WI38 (cell line): ENCODE results near the gene ZNF576.
A peak's percentile ranks its signal among the peaks of the same experiment; 100 is the strongest.
"Not testable (repeated sequence)": the region's sequence is repeated elsewhere in the genome, so short reads cannot be mapped to it uniquely, and the experiment has no call there.

Experiments used
- H3K4me3 ChIP-seq: 2 replicates; pipeline ENCODE4 v1.5.1; 2011; ENCODE audit warnings: low read depth, mild to moderate bottlenecking, control low read depth, low read length
- TF ChIP-seq, protein P1 (sequence below): IDR thresholded peaks from 2 replicates; pipeline ENCODE4 v1.5.1; 2012; ENCODE audit warnings: low read depth, mild to moderate bottlenecking, control low read depth, low read length

The ZNF576 gene

DNA sequence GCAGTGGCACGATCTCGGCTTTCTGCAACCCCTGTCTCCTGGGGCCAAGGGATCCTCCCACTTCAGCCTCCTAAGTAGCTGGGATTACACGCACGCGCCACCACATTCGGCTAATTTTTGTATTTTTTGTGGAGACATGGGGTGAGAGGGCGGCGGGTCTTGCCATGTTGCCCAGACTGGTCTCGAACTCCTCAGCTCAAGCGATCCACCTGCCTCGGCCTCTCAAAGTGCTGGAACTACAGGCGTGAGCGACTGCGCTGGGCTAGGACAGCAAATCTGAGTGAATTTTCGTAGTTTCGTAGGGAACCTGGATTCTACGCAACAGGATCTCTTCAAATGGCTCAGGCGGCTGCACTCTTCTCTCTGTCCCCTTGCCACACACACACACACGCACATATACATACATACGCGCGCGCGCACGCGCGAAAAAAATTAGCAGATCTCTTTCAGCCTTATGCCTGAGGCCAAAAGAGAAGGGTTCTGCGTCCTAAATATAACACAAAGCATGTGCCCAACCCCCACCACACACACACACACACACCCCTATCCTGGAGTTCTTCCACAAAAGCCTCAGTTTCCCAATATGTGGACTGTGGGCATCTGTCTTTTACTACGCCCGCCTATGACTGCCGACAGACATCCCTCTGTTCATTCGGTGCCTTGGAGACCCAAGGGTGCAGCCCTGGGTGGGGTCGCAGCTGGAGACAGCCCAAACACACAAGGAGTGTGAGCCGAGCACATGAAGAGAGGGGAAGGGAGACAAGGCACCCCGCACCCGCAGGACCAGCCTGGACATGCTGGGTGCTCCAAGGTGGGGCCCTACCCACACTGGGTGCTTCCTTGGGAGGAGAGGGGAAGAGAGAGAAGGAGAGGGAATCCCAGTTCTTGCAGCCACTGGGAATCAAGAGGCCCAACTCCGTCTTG is 20.2 kb upstream of the ZNF576 start:
- TF ChIP-seq, protein P1, sequence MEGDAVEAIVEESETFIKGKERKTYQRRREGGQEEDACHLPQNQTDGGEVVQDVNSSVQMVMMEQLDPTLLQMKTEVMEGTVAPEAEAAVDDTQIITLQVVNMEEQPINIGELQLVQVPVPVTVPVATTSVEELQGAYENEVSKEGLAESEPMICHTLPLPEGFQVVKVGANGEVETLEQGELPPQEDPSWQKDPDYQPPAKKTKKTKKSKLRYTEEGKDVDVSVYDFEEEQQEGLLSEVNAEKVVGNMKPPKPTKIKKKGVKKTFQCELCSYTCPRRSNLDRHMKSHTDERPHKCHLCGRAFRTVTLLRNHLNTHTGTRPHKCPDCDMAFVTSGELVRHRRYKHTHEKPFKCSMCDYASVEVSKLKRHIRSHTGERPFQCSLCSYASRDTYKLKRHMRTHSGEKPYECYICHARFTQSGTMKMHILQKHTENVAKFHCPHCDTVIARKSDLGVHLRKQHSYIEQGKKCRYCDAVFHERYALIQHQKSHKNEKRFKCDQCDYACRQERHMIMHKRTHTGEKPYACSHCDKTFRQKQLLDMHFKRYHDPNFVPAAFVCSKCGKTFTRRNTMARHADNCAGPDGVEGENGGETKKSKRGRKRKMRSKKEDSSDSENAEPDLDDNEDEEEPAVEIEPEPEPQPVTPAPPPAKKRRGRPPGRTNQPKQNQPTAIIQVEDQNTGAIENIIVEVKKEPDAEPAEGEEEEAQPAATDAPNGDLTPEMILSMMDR = no peak

DNA sequence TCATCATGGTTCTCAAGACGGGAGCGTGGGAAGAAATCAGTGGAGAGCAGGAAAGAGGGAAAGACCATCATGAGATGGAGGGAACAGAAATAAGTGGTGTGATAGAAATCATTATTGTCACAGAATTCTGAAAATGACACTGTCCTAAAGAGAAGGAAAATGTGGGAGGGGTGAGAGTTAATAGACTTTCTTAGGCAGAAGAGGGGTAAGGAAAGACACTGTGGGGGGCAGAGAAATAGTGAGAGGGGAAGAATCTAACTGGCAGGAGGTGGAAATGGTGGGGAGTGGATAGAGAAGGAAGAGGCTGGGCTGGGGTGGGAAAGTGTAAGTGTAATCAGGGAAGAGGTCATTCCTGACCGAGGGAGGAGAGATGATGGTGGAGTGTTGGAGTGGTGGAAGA is 17.6 kb upstream of the ZNF576 start:
- no peak overlapping the region for H3K4me3 ChIP-seq

More for the DNA sequence above, 20.2 kb upstream of the ZNF576 start:
- peak overlapping the region; percentile 95 for H3K4me3 ChIP-seq

DNA sequence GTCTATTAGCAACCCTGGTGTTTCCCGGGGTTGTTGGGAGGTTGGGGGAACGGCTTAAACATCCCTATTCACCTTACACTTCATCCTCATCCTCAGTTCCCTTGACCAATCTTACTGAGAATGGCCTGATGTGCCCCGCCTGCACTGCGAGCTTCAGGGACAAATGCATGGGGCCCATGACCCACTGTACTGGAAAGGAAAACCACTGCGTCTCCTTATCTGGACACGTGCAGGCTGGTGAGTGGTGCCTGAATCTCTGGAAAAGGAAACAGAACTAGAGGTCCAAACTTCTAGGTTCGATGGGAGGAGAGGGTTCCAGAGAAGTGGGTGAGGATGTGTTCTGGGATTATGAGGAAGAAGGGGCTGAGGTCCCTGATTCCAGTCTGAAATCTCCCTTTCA is 14.9 kb upstream of the ZNF576 start:
- H3K4me3 ChIP-seq = no peak overlapping the region

More for the DNA sequence above, 17.6 kb upstream of the ZNF576 start:
- TF ChIP-seq, protein P1 = no peak

DNA sequence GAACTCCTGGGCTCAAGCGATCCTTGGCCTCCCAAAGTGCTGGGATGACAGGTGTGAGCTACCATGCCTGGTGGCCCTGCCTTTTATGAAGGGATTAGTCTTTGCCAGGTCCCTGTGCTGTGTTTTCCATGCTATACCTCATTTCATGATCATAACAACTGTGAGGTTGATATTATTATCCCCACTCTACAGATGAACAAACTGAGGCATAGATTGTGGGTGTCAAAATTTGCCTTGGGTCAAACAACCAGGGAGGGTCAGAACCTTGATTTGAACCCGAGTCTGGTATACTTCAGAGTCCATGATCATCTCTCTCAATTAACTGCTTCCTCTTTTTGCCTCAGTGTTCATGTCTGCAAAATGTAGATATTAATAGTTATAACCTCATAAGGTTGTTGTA is 13.9 kb upstream of the ZNF576 start:
- TF ChIP-seq, protein P1 = no peak
- no peak overlapping the region for H3K4me3 ChIP-seq

More for the DNA sequence above, 14.9 kb upstream of the ZNF576 start:
- TF ChIP-seq, protein P1 = no peak

DNA sequence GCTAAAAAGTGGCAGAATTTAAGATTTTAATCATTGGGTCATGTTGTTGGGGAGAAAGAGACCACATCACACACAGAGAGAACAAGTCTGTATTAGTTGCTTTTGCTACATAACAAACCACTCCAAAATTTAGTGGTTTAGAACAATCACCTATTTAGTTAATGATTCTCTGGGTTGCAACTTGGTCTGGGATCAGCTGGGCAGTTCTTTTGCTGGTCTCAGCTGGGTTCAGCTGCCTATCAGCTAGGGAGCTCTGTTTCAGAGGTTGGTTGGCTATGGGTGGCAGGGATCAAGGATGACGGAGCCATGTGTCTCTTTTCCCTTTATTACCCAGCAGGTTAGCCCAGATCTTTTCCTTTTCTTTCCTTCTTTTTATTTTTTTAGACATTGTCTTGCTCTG is 11.9 kb upstream of the ZNF576 start:
- TF ChIP-seq, protein P1 = no peak
- no peak overlapping the region for H3K4me3 ChIP-seq

DNA sequence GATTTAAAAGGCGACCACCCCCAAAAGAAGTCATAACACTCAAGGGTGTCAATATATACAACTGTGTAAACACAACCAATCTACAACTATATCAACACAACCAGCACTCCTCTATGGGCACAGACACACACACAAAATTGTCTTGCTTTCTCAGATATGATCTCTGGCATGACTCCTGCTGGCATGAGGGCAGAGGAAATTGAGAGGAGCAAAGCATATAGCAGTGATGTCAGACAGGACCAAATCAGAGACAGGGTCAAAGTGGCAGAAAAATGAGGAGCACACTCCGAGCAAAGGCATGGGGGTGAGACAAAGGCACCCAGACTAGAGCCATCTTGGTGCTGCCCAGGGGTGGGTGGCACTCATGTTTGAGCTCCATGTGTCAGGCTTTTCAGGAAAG is 10.0 kb upstream of the ZNF576 start:
- H3K4me3 ChIP-seq = no peak overlapping the region
- TF ChIP-seq, protein P1 = no peak

DNA sequence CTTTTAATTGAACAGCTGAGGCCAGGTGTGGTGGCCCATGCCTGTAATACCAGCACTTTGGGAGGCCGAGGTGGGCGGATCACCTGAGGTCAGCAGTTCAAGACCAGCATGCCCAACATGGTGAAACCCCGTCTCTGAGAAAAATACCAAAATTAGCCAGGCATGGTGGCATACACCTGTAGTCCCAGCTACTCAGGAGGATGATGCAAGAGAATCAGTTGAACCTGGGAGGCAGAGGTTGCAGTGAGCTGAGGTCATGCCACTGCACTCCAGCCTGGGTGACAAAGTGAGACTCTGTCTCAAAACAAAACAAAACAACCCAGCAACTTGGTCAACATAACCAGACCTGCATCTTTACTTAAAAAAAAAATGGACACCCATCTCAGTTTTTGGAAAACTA is 9.4 kb upstream of the ZNF576 start:
- not testable (repeated sequence) for H3K4me3 ChIP-seq
